BJ (cell line): Measurements from ENCODE around the gene IZUMO2. TPM values are rescaled to one million over a fixed set of nuclear protein-coding genes. Genes with fewer than 3 reads are reported as not detected.

Experiments
- CTCF ChIA-PET: fragments of 350-600 bp; formaldehyde crosslinking; extraction: SDS; loops from one replicate; lab custom pipeline; 2021; ENCODE audit warnings: antibody characterized with exemption, inconsistent platforms; lab: Yijun Ruan, JAX
- POLR2A ChIA-PET: fragments of 300-600 bp; sonication (Branson Sonifier 250); formaldehyde crosslinking; extraction: SDS; loops from one replicate; lab custom pipeline; 2021; ENCODE audit warnings: antibody characterized with exemption; lab: Charles Lee
- DNase-seq: peaks from one replicate; pipeline ENCODE4 v3.0.0-alpha.2; 2011; ENCODE audit warnings: low read depth
- H3K27me3 ChIP-seq: 2 replicates; pipeline ENCODE4 v1.6.0; 2011; ENCODE audit warnings: low read length; ENCODE audit not compliant: control insufficient read depth, insufficient read depth
- H3K36me3 ChIP-seq: 2 replicates; pipeline ENCODE4 v1.5.1; 2011; ENCODE audit warnings: low read length; ENCODE audit not compliant: control insufficient read depth, insufficient read depth
- H3K4me3 ChIP-seq: 2 replicates; pipeline ENCODE4 v1.5.1; 2011; ENCODE audit warnings: low read depth, mild to moderate bottlenecking, control low read depth, low read length
- polyA minus RNA-seq: library from RNA; depleted of rRNA, polyadenylated mRNA; stranded (reverse); fragments of >200 nt; gene quantifications from 2 replicates; pipeline ENCODE4 v1.2.3, GENCODE V29; 2011; rRNA and poly(A)+ RNA removed
- polyA plus RNA-seq: library from polyadenylated mRNA; depleted of rRNA; stranded (reverse); fragments of >200 nt; gene quantifications from 2 replicates; pipeline ENCODE4 v1.2.3, GENCODE V29; 2011; rRNA removed
- TF ChIP-seq, protein P1 (sequence below): IDR thresholded peaks from 2 replicates; pipeline ENCODE4 v1.5.1; 2011; ENCODE audit warnings: low read depth, mild to moderate bottlenecking, control low read depth, inconsistent platforms, low read length, moderate library complexity; ENCODE audit not compliant: insufficient read depth

IZUMO2 gene
- polyA plus RNA-seq: not detected in 2 replicates
- polyA minus RNA-seq: not detected in 2 replicates

DNA sequence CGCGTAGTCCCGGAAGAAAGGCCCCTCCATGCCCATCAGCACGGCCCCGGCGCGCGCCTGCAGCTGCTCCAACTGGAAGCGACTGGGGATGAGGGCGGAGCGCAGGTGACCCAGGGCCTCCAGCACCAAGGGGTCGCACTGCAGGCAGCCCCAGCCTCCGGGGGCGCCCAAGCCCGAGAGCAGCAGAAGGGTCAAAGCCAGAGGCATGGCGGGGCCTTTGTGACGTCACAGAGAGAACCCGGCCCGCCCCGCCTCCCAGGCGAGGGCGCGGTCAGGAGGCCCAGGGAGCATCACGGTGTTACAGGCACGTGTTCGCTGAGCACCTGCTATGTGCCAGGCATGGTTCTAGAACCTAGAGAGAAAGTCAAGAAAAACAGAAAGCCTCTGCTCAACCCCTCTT is at the start of gene IZUMO2:
IZUMO2 (minus strand) TSS at position 294 of the 400 bp plus-strand sequence; CDS start at position 207, 87 bp downstream.
- Histone ChIP-seq H3K36me3 (no peaks in the 10 kb centered on the region), H3K27me3 (no peaks in the 10 kb centered on the region), H3K4me3 (no peak within 1 kb of the TSS)
- ChIA-PET POLR2A (no interaction called here), CTCF (no interaction called here)
- TF ChIP-seq, protein P1, sequence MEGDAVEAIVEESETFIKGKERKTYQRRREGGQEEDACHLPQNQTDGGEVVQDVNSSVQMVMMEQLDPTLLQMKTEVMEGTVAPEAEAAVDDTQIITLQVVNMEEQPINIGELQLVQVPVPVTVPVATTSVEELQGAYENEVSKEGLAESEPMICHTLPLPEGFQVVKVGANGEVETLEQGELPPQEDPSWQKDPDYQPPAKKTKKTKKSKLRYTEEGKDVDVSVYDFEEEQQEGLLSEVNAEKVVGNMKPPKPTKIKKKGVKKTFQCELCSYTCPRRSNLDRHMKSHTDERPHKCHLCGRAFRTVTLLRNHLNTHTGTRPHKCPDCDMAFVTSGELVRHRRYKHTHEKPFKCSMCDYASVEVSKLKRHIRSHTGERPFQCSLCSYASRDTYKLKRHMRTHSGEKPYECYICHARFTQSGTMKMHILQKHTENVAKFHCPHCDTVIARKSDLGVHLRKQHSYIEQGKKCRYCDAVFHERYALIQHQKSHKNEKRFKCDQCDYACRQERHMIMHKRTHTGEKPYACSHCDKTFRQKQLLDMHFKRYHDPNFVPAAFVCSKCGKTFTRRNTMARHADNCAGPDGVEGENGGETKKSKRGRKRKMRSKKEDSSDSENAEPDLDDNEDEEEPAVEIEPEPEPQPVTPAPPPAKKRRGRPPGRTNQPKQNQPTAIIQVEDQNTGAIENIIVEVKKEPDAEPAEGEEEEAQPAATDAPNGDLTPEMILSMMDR: no peak
- no peak for DNase-seq

DNA sequence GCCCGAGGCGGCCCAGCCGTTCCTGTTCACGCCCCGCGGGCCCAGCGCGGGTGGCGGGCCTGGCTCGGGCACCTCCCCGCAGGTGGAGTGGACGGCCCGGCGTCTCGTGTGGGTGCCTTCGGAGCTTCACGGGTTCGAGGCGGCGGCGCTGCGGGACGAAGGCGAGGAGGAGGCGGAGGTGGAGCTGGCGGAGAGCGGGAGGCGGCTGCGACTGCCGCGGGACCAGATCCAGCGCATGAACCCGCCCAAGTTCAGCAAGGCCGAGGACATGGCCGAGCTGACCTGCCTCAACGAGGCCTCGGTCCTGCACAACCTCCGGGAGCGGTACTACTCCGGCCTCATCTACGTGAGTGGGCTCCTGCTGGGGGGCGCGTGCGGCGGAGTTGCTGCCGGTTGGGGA is 47.3 kb upstream of the IZUMO2 start:
- ChIA-PET CTCF (no interaction called here), POLR2A (no interaction called here)

DNA sequence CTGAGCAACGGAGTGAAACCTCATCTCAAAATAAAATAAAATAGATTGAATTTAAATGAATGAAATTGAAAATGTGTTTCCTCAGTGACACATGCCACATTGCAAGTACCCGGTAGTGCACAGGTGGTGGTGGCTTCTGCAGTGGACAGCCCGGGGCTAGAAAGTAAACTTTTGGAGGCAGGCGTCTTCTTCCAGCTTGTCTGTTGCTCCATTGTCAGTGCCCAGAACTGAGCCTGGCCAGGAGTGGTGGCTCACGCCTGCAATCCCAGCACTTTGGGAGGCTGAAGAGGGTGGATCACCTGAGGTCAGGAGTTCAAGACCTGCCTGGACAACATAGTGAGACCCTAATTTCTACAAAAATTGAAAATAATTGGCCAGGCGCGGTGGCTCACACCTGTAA is 46.0 kb upstream of the IZUMO2 start:
- POLR2A ChIA-PET: no interaction called here
- Histone ChIP-seq H3K36me3 (no peaks in the 10 kb centered on the region), H3K27me3 (no peaks in the 10 kb centered on the region), H3K4me3 (no peak overlapping the region)
- DNase-seq: no peak
- TF ChIP-seq, protein P1: no peak
- CTCF ChIA-PET: no interaction called here

More for the DNA sequence above, 47.3 kb upstream of the IZUMO2 start:
- Histone ChIP-seq H3K27me3 (no peaks in the 10 kb centered on the region), H3K4me3 (no peak overlapping the region), H3K36me3 (no peaks in the 10 kb centered on the region)
- TF ChIP-seq, protein P1: no peak
- no peak for DNase-seq

DNA sequence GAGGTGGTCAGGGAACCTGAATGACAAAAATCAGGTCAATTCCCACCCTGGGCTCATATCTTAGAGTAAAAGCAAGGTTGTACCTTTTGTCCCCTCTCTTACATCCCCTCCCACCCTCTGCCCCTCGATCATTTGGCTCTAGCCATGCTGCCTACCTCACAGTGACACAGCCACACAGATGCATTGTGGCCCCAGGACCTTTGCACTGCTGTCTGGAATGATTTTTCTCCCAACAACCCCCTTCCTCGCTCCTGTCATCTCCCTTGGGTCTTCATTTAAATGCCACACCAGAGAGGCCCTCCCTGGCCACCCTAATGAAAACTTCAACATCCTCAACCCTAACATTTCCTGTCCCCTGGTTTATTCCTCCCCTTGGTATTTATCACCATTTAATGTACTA is 44.6 kb upstream of the IZUMO2 start:
- POLR2A ChIA-PET: no interaction called here
- H3K4me3 ChIP-seq: no peak overlapping the region
- TF ChIP-seq, protein P1: no peak
- no peak for DNase-seq
- no peaks in the 10 kb centered on the region; the same call in 1 of the 2 replicates for H3K27me3 ChIP-seq
- CTCF ChIA-PET: no interaction called here
- H3K36me3 ChIP-seq: no peaks in the 10 kb centered on the region

DNA sequence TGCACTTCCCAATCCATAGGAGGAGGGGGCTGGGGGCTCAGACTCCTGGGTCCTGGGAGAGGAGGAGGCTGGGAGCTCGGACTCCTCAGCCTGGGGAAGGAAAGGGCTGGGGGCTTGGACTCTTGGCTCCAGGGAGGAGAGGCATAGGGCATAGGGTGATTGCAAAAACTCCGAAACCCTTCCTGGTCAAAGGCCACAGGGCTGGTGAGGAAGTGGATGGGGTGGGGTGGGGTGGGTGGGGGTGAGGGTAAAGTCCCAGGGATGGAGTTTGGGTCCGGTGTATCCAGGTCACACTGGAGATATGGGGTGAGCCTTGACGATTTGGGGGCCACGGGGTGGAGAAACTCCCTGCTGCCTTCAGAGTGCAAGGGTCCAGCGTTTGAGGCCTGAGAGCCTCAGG is 43.1 kb upstream of the IZUMO2 start:
- no peak overlapping the region for H3K4me3 ChIP-seq
- no peak for DNase-seq
- TF ChIP-seq, protein P1: no peak
- ChIA-PET POLR2A (no interaction called here), CTCF (no interaction called here)
- H3K27me3 ChIP-seq: no peaks in the 10 kb centered on the region; the same call in 1 of the 2 replicates
- no peaks in the 10 kb centered on the region for H3K36me3 ChIP-seq
